Measurements from ENCODE around the gene AP2A2. TPM values are rescaled to one million over a fixed set of nuclear protein-coding genes. Genes with fewer than 3 reads are reported as not detected.

The AP2A2 gene
- total RNA-seq, 1 donor from 2014 or later = 69.7 TPM

DNA sequence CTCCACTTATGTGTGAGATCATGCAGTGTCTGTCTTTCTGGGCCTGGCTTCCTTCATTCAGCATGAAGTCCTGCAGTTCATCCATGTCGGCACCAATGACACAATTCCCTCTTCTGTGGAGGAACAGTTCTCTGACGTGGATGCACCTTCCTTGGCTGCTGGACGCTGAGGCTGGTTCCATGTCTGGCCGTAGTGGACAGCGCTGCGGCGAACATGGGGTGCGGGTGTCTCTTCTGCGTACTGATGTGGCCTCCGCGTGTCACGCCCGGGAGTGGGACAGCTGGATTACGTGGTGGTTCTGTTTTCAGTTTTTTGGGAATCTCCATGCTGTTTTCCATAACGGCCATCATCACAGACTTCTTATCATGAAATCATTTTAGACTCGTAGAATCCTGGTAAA, 132.1 kb downstream of the AP2A2 start:
- H3K36me3 Mint-ChIP-seq (ENCODE audit: low read depth) = peaks cover 6% of the 10 kb centered on the region
- H3K27ac Mint-ChIP-seq (ENCODE audit: unreplicated experiment) = no peak overlapping the region
- no peak for DNase-seq (ENCODE audit: low spot score)
- peaks cover 11% of the 10 kb centered on the region for H3K9me3 Mint-ChIP-seq (ENCODE audit: low read depth)
- H3K27me3 Mint-ChIP-seq (ENCODE audit: low read depth) = peaks cover 18% of the 10 kb centered on the region
- peaks cover 9% of the 10 kb centered on the region for H3K4me1 Mint-ChIP-seq (ENCODE audit: low read depth)
- TF ChIP-seq, protein P1, sequence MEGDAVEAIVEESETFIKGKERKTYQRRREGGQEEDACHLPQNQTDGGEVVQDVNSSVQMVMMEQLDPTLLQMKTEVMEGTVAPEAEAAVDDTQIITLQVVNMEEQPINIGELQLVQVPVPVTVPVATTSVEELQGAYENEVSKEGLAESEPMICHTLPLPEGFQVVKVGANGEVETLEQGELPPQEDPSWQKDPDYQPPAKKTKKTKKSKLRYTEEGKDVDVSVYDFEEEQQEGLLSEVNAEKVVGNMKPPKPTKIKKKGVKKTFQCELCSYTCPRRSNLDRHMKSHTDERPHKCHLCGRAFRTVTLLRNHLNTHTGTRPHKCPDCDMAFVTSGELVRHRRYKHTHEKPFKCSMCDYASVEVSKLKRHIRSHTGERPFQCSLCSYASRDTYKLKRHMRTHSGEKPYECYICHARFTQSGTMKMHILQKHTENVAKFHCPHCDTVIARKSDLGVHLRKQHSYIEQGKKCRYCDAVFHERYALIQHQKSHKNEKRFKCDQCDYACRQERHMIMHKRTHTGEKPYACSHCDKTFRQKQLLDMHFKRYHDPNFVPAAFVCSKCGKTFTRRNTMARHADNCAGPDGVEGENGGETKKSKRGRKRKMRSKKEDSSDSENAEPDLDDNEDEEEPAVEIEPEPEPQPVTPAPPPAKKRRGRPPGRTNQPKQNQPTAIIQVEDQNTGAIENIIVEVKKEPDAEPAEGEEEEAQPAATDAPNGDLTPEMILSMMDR (IDR thresholded peaks at IDR 0.05) = no peak
- no peak overlapping the region for H3K4me3 Mint-ChIP-seq (ENCODE audit: unreplicated experiment)

DNA sequence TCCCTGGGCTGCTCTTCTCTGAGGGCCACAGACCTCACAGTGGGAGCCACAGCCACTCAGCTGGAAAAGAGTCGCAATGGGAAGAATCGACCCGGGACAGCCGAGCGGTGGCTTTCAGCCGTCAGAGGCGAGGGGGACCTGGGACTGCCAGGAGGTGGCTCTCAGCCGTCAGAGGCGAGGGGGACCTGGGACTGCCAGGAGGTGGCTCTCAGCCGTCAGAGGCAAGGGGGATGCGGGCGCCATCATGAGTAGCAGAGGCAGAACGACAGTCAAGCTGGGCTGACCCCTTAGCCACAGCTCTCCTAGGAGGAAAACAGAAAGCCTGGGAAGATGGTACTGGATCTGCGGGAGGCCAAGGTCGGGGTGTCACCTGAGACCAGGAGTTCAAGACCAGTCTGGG, 134.1 kb downstream of the AP2A2 start:
- Mint-ChIP-seq H3K4me1 (ENCODE audit: low read depth) (peaks cover 9% of the 10 kb centered on the region), H3K27me3 (ENCODE audit: low read depth) (peaks cover 28% of the 10 kb centered on the region), H3K4me3 (ENCODE audit: unreplicated experiment) (no peak overlapping the region), H3K27ac (ENCODE audit: unreplicated experiment) (no peak overlapping the region), H3K9me3 (ENCODE audit: low read depth) (peaks cover 17% of the 10 kb centered on the region), H3K36me3 (ENCODE audit: low read depth) (peaks cover 7% of the 10 kb centered on the region)
- DNase-seq (ENCODE audit: low spot score) = no peak
- TF ChIP-seq, protein P1 (IDR thresholded peaks at IDR 0.05) = no peak

DNA sequence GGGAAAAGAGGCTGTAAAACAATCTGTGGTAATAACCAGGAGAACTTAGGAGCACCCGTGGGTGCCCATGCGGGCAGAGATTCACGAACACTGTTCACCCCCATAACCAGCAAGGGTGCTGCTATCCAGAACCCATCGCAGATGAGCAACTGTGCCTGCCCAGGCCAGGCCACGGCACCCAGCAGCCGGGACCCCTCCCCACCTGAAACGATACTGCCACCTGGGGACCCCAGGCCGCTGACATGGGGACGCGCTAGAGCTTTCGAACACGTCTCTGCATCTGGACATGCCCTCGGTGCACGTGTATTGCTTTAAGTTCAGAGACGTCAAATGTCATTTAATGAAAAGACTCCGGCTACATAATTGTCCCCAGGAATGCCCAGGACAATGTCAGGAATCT, 134.7 kb downstream of the AP2A2 start:
- peaks cover 17% of the 10 kb centered on the region for H3K9me3 Mint-ChIP-seq (ENCODE audit: low read depth)
- peaks cover 9% of the 10 kb centered on the region for H3K4me1 Mint-ChIP-seq (ENCODE audit: low read depth)
- no peak for DNase-seq (ENCODE audit: low spot score)

DNA sequence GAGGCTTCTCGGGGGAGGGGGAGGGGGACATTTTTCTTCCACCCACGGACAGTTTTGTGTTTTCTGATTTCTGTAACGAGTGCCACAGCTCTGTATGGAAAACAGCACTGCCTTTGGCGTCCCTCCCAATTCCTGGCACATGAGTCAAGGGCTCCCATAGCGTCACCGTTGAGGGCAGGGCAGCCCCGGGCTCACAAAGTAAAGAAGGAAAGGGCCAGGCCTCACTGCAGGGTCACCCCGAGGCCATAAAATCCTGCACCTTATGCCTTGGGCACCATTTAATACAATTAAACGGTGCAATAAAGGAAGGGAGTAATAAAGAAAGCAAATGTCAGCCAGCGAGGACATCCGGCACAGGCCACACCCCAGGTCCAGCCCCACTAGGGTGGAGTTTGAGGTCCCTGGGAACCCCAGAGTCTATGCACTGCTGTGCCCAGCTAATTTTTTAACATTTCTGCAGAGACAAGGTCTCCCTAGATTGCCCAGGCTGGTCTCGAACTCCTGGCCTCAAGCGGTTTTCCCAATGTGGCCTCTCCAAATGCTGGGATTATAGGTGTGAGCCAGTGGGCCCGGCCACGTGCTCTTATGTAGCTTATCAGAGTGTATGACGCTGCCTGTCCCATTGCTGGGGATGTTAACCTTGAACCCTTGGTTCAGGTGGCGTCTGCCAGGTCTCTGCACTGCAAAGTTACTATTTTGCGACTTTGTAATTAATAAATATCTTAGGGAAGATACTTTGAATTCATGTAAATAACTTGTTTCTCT, 135.4 kb downstream of the AP2A2 start:
- H3K4me3 Mint-ChIP-seq (ENCODE audit: unreplicated experiment) = no peak overlapping the region
- H3K4me1 Mint-ChIP-seq (ENCODE audit: low read depth) = peaks cover 9% of the 10 kb centered on the region
- H3K27me3 Mint-ChIP-seq (ENCODE audit: low read depth) = peaks cover 26% of the 10 kb centered on the region
- H3K36me3 Mint-ChIP-seq (ENCODE audit: low read depth) = peaks cover 7% of the 10 kb centered on the region
- TF ChIP-seq, protein P1 (IDR thresholded peaks at IDR 0.05) = no peak
- peak overlapping the region; percentile 41 for H3K27ac Mint-ChIP-seq (ENCODE audit: unreplicated experiment)
- peaks cover 17% of the 10 kb centered on the region for H3K9me3 Mint-ChIP-seq (ENCODE audit: low read depth)
- no peak for DNase-seq (ENCODE audit: low spot score)

More for the DNA sequence above, 134.7 kb downstream of the AP2A2 start:
- H3K27me3 Mint-ChIP-seq (ENCODE audit: low read depth) = peaks cover 25% of the 10 kb centered on the region
- TF ChIP-seq, protein P1 (IDR thresholded peaks at IDR 0.05) = no peak
- no peak overlapping the region for H3K4me3 Mint-ChIP-seq (ENCODE audit: unreplicated experiment)
- H3K36me3 Mint-ChIP-seq (ENCODE audit: low read depth) = peaks cover 7% of the 10 kb centered on the region
- no peak overlapping the region for H3K27ac Mint-ChIP-seq (ENCODE audit: unreplicated experiment)

Other genes starting within 250 kb of the AP2A2 start
- 67.6 to 70.4 TPM (median 67.9 TPM) in 3 replicates for gene DEAF1, start 230.6 kb upstream of the AP2A2 start, total RNA-seq
- 16.9 to 31.3 TPM (median 20.3 TPM) in 3 replicates for gene TMEM80, start 230.1 kb upstream of the AP2A2 start, total RNA-seq
- 17.2 to 51.6 TPM (median 45.7 TPM) in 3 replicates for gene EPS8L2, start 219.6 kb upstream of the AP2A2 start, total RNA-seq
- gene TALDO1, start 178.4 kb upstream of the AP2A2 start, total RNA-seq = 128 to 227 TPM (median 151 TPM) in 3 replicates
- 47.2 to 55.0 TPM (median 52.3 TPM) in 3 replicates for gene GATD1, start 148.4 kb upstream of the AP2A2 start, total RNA-seq
- gene CEND1, start 135.8 kb upstream of the AP2A2 start, total RNA-seq = 0.20 to 0.67 TPM (median 0.41 TPM) in 3 replicates
- 15.6 to 24.4 TPM (median 16.0 TPM) in 3 replicates for gene SLC25A22, start 127.6 kb upstream of the AP2A2 start, total RNA-seq
- 12.5 to 14.9 TPM (median 12.8 TPM) in 3 replicates for gene PIDD1, start 120.6 kb upstream of the AP2A2 start, total RNA-seq
- 1,144 to 1,291 TPM (median 1,171 TPM) in 3 replicates for gene RPLP2, start 115.9 kb upstream of the AP2A2 start, total RNA-seq
- 56.0 to 59.1 TPM (median 56.0 TPM) in 3 replicates for gene PNPLA2, start 107.0 kb upstream of the AP2A2 start, total RNA-seq
- gene CRACR2B, start 98.0 kb upstream of the AP2A2 start, total RNA-seq = 0.57 to 5.0 TPM (median 1.4 TPM) in 3 replicates
- 460 to 558 TPM (median 549 TPM) in 3 replicates for gene CD151, start 92.9 kb upstream of the AP2A2 start, total RNA-seq
- 139 to 173 TPM (median 142 TPM) in 3 replicates for gene POLR2L, start 83.3 kb upstream of the AP2A2 start, total RNA-seq
- gene TSPAN4, start 83.0 kb upstream of the AP2A2 start, total RNA-seq = 62.3 to 115 TPM (median 69.2 TPM) in 3 replicates
- gene CHID1, start 15.1 kb upstream of the AP2A2 start, total RNA-seq = 87.6 to 115 TPM (median 90.3 TPM) in 3 replicates
- not detected in 3 replicates for gene MUC6, start 110.8 kb downstream of the AP2A2 start, total RNA-seq
- not detected in 3 replicates for gene MUC2, start 149.0 kb downstream of the AP2A2 start, total RNA-seq
- not detected in 3 replicates for gene MUC5AC, start 232.1 kb downstream of the AP2A2 start, total RNA-seq

Measured in chondrocyte (in vitro differentiated cells).